ENCODE results near the gene MPO. TPM values are rescaled to one million over a fixed set of nuclear protein-coding genes. Genes with fewer than 3 reads are reported as not detected.

MPO gene
- total and polyA plus RNA-seq, 10 of the 15 experiments (the other 5 are each of a cell fraction or from before 2014, with no cell fraction given), result 0.06 to 0.49 (median 0.14) TPM

- in situ Hi-C loops (cut with MboI), result no loop called here
- no peak overlapping the region for H2AFZ ChIP-seq (ENCODE audit: control insufficient read depth, low read depth, low read length)
- no peak for TF ChIP-seq ATF2 (IDR thresholded peaks at IDR 0.05; ENCODE audit: low read length)
- no peak for TF ChIP-seq FOS (IDR thresholded peaks at IDR 0.05; ENCODE audit: borderline replicate concordance, extremely low read depth, insufficient read length)
- no peak for TF ChIP-seq REST (IDR thresholded peaks at IDR 0.05; ENCODE audit: low read depth, low read length)
- no peak for TF ChIP-seq HDAC6 (IDR thresholded peaks at IDR 0.05; ENCODE audit: unreplicated experiment)
- TF ChIP-seq IKZF2 (IDR thresholded peaks at IDR 0.05), result no peak
- TF ChIP-seq POU2F2 (IDR thresholded peaks at IDR 0.05; ENCODE audit: borderline replicate concordance, low read depth, low read length), result no peak
- no peak for TF ChIP-seq IKZF1 (conservative IDR thresholded peaks at IDR 0.05)
- no peak for TF ChIP-seq SMAD1 (IDR thresholded peaks at IDR 0.05; ENCODE audit: low read depth, partially characterized antibody)
- TF ChIP-seq, protein P1, sequence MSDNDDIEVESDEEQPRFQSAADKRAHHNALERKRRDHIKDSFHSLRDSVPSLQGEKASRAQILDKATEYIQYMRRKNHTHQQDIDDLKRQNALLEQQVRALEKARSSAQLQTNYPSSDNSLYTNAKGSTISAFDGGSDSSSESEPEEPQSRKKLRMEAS (IDR thresholded peaks at IDR 0.05; ENCODE audit: low read depth, low read length), result no peak
- TF ChIP-seq, protein P2, sequence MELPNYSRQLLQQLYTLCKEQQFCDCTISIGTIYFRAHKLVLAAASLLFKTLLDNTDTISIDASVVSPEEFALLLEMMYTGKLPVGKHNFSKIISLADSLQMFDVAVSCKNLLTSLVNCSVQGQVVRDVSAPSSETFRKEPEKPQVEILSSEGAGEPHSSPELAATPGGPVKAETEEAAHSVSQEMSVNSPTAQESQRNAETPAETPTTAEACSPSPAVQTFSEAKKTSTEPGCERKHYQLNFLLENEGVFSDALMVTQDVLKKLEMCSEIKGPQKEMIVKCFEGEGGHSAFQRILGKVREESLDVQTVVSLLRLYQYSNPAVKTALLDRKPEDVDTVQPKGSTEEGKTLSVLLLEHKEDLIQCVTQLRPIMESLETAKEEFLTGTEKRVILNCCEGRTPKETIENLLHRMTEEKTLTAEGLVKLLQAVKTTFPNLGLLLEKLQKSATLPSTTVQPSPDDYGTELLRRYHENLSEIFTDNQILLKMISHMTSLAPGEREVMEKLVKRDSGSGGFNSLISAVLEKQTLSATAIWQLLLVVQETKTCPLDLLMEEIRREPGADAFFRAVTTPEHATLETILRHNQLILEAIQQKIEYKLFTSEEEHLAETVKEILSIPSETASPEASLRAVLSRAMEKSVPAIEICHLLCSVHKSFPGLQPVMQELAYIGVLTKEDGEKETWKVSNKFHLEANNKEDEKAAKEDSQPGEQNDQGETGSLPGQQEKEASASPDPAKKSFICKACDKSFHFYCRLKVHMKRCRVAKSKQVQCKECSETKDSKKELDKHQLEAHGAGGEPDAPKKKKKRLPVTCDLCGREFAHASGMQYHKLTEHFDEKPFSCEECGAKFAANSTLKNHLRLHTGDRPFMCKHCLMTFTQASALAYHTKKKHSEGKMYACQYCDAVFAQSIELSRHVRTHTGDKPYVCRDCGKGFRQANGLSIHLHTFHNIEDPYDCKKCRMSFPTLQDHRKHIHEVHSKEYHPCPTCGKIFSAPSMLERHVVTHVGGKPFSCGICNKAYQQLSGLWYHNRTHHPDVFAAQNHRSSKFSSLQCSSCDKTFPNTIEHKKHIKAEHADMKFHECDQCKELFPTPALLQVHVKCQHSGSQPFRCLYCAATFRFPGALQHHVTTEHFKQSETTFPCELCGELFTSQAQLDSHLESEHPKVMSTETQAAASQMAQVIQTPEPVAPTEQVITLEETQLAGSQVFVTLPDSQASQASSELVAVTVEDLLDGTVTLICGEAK (IDR thresholded peaks at IDR 0.05; ENCODE audit: borderline replicate concordance), result no peak
- TF ChIP-seq SRF (IDR thresholded peaks at IDR 0.05; ENCODE audit: low read depth in 2 of 2, low read length in 2 of 2), result no peak
- TF ChIP-seq, protein P3, sequence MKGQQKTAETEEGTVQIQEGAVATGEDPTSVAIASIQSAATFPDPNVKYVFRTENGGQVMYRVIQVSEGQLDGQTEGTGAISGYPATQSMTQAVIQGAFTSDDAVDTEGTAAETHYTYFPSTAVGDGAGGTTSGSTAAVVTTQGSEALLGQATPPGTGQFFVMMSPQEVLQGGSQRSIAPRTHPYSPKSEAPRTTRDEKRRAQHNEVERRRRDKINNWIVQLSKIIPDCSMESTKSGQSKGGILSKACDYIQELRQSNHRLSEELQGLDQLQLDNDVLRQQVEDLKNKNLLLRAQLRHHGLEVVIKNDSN (IDR thresholded peaks at IDR 0.05; ENCODE audit: borderline replicate concordance, extremely low read length, insufficient read depth, low read depth, low read length), result no peak
- no peak for TF ChIP-seq SP1 (IDR thresholded peaks at IDR 0.05; ENCODE audit: low read depth, low read length)
Measured at GRCh38 chr17:58252141-58252540, 28.6 kb downstream of the MPO start.

More at GRCh38 chr17:58252141-58252540, 28.6 kb downstream of the MPO start:
- H3K36me3 ChIP-seq (ENCODE audit: control insufficient read depth in 2 of 2, insufficient read depth in 2 of 2, low read length in 1 of 2), result no peaks in the 10 kb centered on the region
- H3K4me1 ChIP-seq (ENCODE audit: control insufficient read depth, insufficient read depth, low read length), result peaks cover 6% of the 10 kb centered on the region
- no peak for ATAC-seq
- intact Hi-C loops (cut with micrococcal nuclease; ENCODE audit: unreplicated experiment), result no loop called here
- H3K9ac ChIP-seq (ENCODE audit: control insufficient read depth, insufficient read depth, low read length), result no peak overlapping the region
- no peak overlapping the region for H3K4me3 ChIP-seq
- 55% methylated on average over 9 of the region's 9 CpGs for WGBS (ENCODE audit: insufficient coverage, insufficient replicate concordance, low lambda C conversion rate, missing lambda C conversion rate)
- no peak overlapping the region for H3K27ac ChIP-seq (ENCODE audit: control insufficient read depth, insufficient read depth)
- RAD21 ChIA-PET (ENCODE audit: unreplicated experiment), result interaction anchor here (0.8 kb wide), 1 partner anchor 143 kb away, joined by 3 read pairs; no protein-coding TSS in a partner anchor
- FAIRE-seq, result no peak
- CTCF ChIA-PET, result interaction anchor here (1.1 to 6.2 kb wide), 5 partner anchors 15 to 195 kb away, joined by 3 to 78 read pairs (median 19); partner anchors contain the start of gene LPO
- DNase-seq (ENCODE audit: low read depth, low spot score), result no peak
- POLR2A ChIA-PET, result no interaction called here
- no peaks in the 10 kb centered on the region for H3K9me3 ChIP-seq (replicated peaks; ENCODE audit: control insufficient read depth, insufficient read depth, low read length)
- SMC1A ChIA-PET (ENCODE audit: uncharacterized antibody, unreplicated experiment), result interaction anchor here (1.0 kb wide), 1 partner anchor 181 kb away, joined by 4 read pairs; no protein-coding TSS in a partner anchor
- H3K4me2 ChIP-seq (ENCODE audit: control insufficient read depth, insufficient read depth), result no peak overlapping the region
- no TSS peak for BruUV-seq (replicated peaks)
- no peaks in the 10 kb centered on the region for H3K79me2 ChIP-seq (ENCODE audit: control insufficient read depth, insufficient read depth, low read length)
- H4K20me1 ChIP-seq (ENCODE audit: control insufficient read depth, insufficient read depth), result no peaks in the 10 kb centered on the region
- H3K27me3 ChIP-seq (replicated peaks in 1 of 2; ENCODE audit: control insufficient read depth in 2 of 2, insufficient read depth in 2 of 2, low read length in 1 of 2), result no peaks in the 10 kb centered on the region; a peak in 2 of 4 replicates

Measured in GM12878 (cell line).